OCI-LY3 (cell line): ENCODE data around the gene MCEMP1.

Source experiments
- CTCF ChIP-seq: fragments of 200-600, 300-600 bp; sonication (generic); IDR thresholded peaks from 2 replicates; pipeline ENCODE4 v1.5.1; 2014; ENCODE audit warnings: antibody characterized with exemption, low read length, low read depth
- EZH2phosphoT487 ChIP-seq: fragments of 200-600 bp; shearing (Covaris generic); IDR thresholded peaks from 2 replicates; pipeline ENCODE4 v1.6.1; 2018; ENCODE audit warnings: antibody characterized with exemption, mixed run types, low read depth

GRCh38 chr19:7720351-7720750 lies 43.5 kb downstream of the MCEMP1 start:
- TF ChIP-seq CTCF: no peak
- no peak for TF ChIP-seq EZH2phosphoT487
